GM11168 (cell line): ENCODE results near the gene OR52E2.
"Not testable (repeated sequence)": the region's sequence is repeated elsewhere in the genome, so short reads cannot be mapped to it uniquely, and the experiment has no call there.

Experiments used
- in situ Hi-C: fragments of 300-500 bp; cut with MboI; formaldehyde crosslinking; loops from one replicate; pipeline ENCODE4 v1.12.0; 2022; ENCODE audit warnings: low sequenced_read_pairs; ENCODE audit not compliant: unreplicated experiment

OR52E2 gene

DNA sequence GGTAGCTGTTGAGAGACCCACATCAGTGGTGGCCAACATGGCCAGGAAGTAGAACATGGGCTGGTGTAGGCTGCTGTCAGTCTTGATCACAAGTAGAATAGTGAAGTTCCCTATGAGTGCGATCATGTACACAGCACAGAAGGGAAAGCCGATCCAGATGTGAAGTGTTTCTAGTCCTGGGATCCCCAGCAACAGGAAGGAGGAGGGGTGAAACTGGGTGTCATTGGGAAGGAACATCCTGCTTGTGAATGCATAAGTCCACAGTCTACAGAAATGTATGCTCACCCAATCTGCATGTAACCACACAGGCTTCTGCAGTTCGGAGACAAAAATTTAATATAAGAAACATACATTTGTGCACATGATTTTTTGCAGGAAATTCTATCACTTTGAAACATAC is at the start of gene OR52E2:
Gene OR52E2 (minus strand): TSS at position 237 of the 400 bp plus-strand sequence. CDS start 0 bp downstream, at position 237.
- in situ Hi-C loops = no loop called here

- in situ Hi-C loops = no loop called here
These were observed 47.9 kb upstream of the OR52E2 start for GRCh38 chr11:5107285-5107684.

DNA sequence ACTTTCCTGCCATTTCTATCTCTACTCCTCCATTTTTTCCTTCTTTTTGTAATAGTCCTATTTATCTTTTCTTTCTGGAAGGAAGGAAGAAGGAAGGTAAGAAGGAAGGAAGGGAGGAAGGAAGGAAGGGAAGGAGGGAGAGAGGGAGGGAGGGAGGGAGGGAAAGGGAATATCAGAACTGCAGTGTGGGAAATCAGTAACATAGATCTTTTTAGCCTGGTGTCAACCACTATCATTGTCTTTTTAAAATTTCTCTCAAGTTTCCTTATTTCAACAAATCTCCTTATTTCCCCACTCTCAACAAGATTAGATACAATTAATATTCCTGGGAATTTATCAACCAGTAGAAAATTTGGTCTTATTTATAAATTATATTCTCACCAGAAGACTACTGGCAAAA is 43.6 kb upstream of the OR52E2 start:
- in situ Hi-C loops = no loop called here

DNA sequence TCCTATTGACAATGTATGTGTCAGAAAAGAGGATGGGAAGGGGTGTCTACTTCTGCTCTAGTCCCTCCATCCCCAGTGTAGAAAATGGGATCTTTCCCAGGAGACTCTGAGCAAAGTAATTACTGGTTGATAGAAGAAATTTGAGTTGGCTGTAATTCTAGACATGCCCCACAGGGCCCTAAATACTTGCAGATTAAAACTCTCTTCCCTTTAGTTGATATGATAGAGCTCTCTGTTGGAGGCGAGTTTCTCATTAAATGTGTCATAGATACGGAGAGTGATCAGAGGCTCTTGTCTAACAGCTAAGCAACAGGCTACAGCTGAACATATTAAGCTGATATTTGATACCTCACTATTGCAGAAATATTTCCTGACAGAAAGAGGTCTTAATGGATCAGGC is 42.8 kb upstream of the OR52E2 start:
- in situ Hi-C loops = no loop called here

DNA sequence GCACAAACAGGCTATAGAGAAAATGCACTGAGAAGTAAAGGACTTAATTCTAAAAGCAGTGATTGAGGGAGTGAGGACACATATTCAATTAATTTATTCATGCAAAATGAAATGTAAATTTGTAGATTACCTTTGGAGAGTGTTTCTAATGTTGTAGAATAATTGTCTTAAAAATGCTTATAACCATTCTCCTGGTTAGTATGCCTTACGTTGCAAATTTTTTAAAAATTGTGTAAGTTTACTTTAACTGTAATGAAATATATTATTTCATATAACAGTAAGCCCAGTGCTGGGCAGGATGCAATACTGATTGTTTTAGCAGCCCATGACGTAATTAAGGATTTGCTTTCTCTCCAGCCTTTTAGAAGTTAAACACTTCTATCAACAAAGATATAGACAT is 36.6 kb upstream of the OR52E2 start:
- in situ Hi-C loops = no loop called here

GRCh38 chr11:5092821-5093585 is 33.6 kb upstream of the OR52E2 start:
- in situ Hi-C loops = no loop called here

GRCh38 chr11:5090668-5091067 is 31.2 kb upstream of the OR52E2 start:
- in situ Hi-C loops = no loop called here

GRCh38 chr11:5088556-5088955 is 29.1 kb upstream of the OR52E2 start:
- in situ Hi-C loops = no loop called here

GRCh38 chr11:5083602-5084001 is 24.2 kb upstream of the OR52E2 start:
- in situ Hi-C loops = no loop called here

- in situ Hi-C loops = no loop called here
These were observed 22.0 kb upstream of the OR52E2 start for GRCh38 chr11:5081405-5081804.

- in situ Hi-C loops = no loop called here
These were observed 12.4 kb upstream of the OR52E2 start for GRCh38 chr11:5071799-5072198.

DNA sequence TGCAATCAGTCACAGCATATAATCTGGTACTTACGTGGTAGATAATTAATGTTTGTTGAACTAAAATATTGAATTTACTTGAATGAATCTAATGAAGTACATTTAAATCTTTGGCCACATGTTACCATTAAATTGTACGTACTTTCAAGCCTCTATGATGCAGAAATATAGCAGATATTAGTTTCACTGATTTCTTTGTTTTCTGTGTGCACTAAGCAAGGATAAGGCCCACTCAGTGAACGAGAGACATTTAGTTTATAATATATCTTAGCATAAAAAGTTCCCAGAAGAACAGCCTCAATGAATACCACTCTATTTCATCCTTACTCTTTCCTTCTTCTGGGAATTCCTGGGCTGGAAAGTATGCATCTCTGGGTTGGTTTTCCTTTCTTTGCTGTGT is 9.8 kb upstream of the OR52E2 start, which contains the start of gene OR52E1:
Gene OR52E1 (plus strand): TSS at position 301 of the 400 bp plus-strand sequence.
- in situ Hi-C loops = no loop called here

- in situ Hi-C loops = no loop called here
These were observed 5.6 kb upstream of the OR52E2 start for GRCh38 chr11:5065027-5065426.

- in situ Hi-C loops = not testable (repeated sequence)
These were observed 748 bp downstream of the OR52E2 start for GRCh38 chr11:5058679-5059078.

- in situ Hi-C loops = no loop called here
These were observed 12.6 kb downstream of the OR52E2 start for GRCh38 chr11:5046754-5047330.

GRCh38 chr11:5046226-5046625 is 13.2 kb downstream of the OR52E2 start, which contains the start of gene OR52J3:
Gene OR52J3, plus strand, starts transcription at chr11:5046526. Its CDS starts 0 bp downstream, at chr11:5046526.
- in situ Hi-C loops = no loop called here

DNA sequence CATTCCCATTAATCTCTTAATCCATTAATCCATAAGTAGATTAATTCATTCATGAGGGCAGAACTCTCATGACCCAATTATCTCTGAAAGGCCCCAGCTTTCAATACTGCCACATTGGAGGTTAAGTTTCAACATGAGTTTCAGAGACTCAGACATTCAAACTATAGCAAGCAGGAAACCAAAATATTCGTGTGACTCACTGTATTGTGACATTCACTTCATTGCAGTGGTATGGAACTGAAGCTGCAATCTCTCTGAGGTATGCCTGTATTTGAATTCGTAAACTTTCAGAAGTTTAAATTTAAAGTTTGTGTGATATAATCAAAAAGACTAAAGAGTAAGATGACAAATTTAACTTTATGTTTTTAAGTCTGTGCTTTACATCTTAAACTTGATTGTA is 16.0 kb downstream of the OR52E2 start:
- in situ Hi-C loops = no loop called here

DNA sequence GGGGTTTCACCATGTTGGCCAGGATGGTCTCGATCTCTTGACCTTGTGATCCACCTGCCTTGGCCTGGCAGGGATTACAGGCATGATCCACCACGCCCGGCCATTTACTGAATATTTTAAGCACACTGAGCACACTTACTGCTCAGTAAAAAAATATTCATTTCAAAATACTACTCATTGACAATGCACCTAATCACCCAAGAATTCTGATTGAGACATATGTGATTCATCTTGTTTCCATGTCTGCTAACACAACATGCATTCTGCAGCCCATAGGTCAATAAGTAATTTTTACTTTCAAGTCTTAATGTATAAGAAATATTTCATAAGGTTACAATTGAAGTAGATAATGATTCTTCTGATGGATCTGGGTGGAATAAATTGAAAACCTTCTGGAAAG is 17.3 kb downstream of the OR52E2 start:
- in situ Hi-C loops = no loop called here

DNA sequence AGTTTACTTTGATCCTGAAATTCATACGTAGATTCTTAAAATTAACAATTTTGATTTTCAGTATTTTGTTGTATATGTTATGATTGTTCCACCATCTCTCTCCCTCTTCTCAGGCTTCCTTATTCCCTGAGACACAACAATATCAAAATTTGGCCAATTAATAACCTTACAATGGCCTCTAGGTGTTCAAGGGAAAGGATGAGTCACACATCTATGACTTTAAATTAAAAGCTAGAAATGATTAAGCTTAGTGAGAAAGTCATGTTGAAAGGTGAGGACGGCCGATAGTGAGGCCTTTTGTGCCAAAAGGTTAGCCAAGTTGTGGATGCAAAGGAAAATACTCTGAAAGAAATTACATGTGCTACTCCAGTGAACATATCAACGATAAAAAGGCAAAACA is 18.6 kb downstream of the OR52E2 start:
- in situ Hi-C loops = no loop called here

- in situ Hi-C loops = no loop called here
These were observed 21.1 kb downstream of the OR52E2 start for GRCh38 chr11:5038341-5038740.

DNA sequence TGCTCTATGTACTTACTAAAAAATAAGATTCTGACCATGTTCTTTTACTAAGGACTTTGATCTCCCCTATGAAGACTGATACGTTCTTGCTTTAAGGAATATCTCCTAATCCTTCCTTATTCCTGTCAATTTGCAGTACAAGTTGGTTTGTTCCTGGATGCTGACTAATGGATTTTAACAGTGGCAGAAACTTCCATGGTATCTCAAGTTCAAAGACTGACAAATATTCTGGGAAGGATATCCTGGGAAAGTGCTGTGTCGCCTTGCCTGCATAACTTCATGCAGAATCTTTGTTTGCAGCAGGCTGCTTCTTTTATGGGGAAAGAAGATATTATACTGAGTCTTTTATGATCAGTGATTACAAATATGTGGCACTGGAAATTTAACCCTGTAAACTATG is 21.5 kb downstream of the OR52E2 start:
- in situ Hi-C loops = no loop called here

DNA sequence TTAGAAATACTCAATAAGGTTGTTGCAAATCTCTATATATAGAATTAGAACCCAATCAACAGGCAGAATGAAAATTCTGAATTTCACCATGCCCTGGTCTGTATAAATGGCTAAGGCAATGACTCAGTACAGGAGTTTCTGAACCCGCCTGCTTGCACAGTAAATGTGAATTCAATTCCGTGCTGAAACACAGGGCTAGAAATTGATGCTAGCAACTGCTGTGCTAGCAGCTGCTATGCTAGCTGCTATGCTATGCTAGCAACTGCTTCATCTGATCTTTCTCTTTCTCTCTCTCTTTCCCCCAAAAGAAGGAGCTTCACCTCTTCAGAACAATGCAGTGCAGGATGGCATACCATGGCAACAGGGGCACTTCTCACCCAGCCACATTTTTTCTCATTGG is 22.8 kb downstream of the OR52E2 start:
- in situ Hi-C loops = no loop called here
